GM23248 (cell line): ENCODE data around the gene HMGN3. TPM values are rescaled to one million over a fixed set of nuclear protein-coding genes. Genes with fewer than 3 reads are reported as not detected.

ENCODE experiments used
- DNase-seq: peaks from one replicate; pipeline ENCODE4 v3.0.0-alpha.2; 2015
- H2AFZ ChIP-seq: fragments of 200-600 bp; sonication (generic); 2 replicates; pipeline ENCODE4 v1.6.1; 2016; ENCODE audit warnings: antibody characterized with exemption
- H3F3A ChIP-seq: fragments of 200-600 bp; sonication (generic); 2 replicates; pipeline ENCODE4 v1.6.1; 2016; ENCODE audit warnings: mild to moderate bottlenecking, antibody characterized with exemption, mixed run types; ENCODE audit not compliant: insufficient read depth
- H3K27ac ChIP-seq: fragments of 200-600 bp; sonication (generic); 2 replicates; pipeline ENCODE4 v1.5.1; 2016; ENCODE audit warnings: mild to moderate bottlenecking
- H3K27me3 ChIP-seq: fragments of 200-600 bp; sonication (generic); replicated peaks from 2 replicates; pipeline ENCODE4 v1.6.1; 2016; ENCODE audit warnings: mild to moderate bottlenecking; ENCODE audit not compliant: insufficient read depth
- H3K36me3 ChIP-seq: fragments of 200-600 bp; sonication (generic); 2 replicates; pipeline ENCODE4 v1.6.1; 2016; ENCODE audit warnings: low read depth, mild to moderate bottlenecking
- H3K4me1 ChIP-seq: fragments of 200-600 bp; sonication (generic); 2 replicates; pipeline ENCODE4 v1.6.1; 2016; ENCODE audit warnings: mild to moderate bottlenecking; ENCODE audit not compliant: insufficient read depth
- H3K4me2 ChIP-seq: fragments of 200-600 bp; sonication (generic); one replicate; pipeline ENCODE4 v1.6.1; 2016; ENCODE audit warnings: mild to moderate bottlenecking; ENCODE audit not compliant: unreplicated experiment
- H3K4me3 ChIP-seq: fragments of 200-600 bp; sonication (generic); 2 replicates; pipeline ENCODE4 v1.5.1; 2016; ENCODE audit warnings: mild to moderate bottlenecking
- H3K79me2 ChIP-seq: fragments of 200-600 bp; sonication (generic); 2 replicates; pipeline ENCODE4 v1.6.1; 2016; ENCODE audit warnings: mild to moderate bottlenecking; ENCODE audit not compliant: insufficient read depth
- H3K9ac ChIP-seq: fragments of 200-600 bp; sonication (generic); 2 replicates; pipeline ENCODE4 v1.6.1; 2016; ENCODE audit warnings: mild to moderate bottlenecking
- H3K9me2 ChIP-seq: fragments of 200-600 bp; sonication (generic); 2 replicates; pipeline ENCODE4 v1.6.1; 2016; ENCODE audit warnings: mixed run types, mild to moderate bottlenecking, moderate library complexity; ENCODE audit not compliant: insufficient read depth
- H3K9me3 ChIP-seq: fragments of 200-600 bp; sonication (generic); one replicate; pipeline ENCODE4 v1.6.1; 2017; ENCODE audit warnings: low read depth
- H4K20me1 ChIP-seq: fragments of 200-600 bp; sonication (generic); 2 replicates; pipeline ENCODE4 v1.6.0; 2016; ENCODE audit not compliant: insufficient read depth
- EZH2 ChIP-seq: fragments of 200-600 bp; sonication (generic); IDR thresholded peaks from 2 replicates; pipeline ENCODE4 v1.6.1; 2018; ENCODE audit warnings: antibody characterized with exemption, mild to moderate bottlenecking; ENCODE audit not compliant: insufficient read depth, poor library complexity, severe bottlenecking
- EZH2phosphoT487 ChIP-seq: fragments of 200-600 bp; sonication (generic); IDR thresholded peaks from 2 replicates; pipeline ENCODE4 v1.6.1; 2018; ENCODE audit warnings: antibody characterized with exemption, moderate library complexity, mild to moderate bottlenecking, low read depth; ENCODE audit not compliant: insufficient read depth
- WGBS, 2 experiments: methylation state at CpG; one replicate each; pipeline ENCODE4 v1.1.6; 2015 to 2017; ENCODE audit warnings: low lambda C conversion rate in 2 of 2, low coverage in 1 of 2; ENCODE audit errors: missing lambda C conversion rate in 2 of 2; 5-methylcytosine and 5-hydroxymethylcytosine counted together
- in situ Hi-C: fragments of 300-500 bp; cut with MboI; formaldehyde crosslinking; loops from 2 replicates; pipeline ENCODE4 v1.15.0; 2020
- polyA plus RNA-seq: library from polyadenylated mRNA; unstranded; fragments of >200 nt; fragmentation: Nextera tagmentation; extraction: Ambion mirVana; gene quantifications from 2 replicates; pipeline ENCODE4 v1.2.1, GENCODE V29; 2016
- total RNA-seq: library from RNA; depleted of rRNA; stranded (reverse); fragments of >200 nt; shearing (Covaris generic); gene quantifications from 2 replicates; pipeline ENCODE4 v1.2.3, GENCODE V29; 2014

HMGN3 gene
- total and polyA plus RNA-seq, 2 experiments from 2014 or later = 17.6 to 84.4 TPM

DNA sequence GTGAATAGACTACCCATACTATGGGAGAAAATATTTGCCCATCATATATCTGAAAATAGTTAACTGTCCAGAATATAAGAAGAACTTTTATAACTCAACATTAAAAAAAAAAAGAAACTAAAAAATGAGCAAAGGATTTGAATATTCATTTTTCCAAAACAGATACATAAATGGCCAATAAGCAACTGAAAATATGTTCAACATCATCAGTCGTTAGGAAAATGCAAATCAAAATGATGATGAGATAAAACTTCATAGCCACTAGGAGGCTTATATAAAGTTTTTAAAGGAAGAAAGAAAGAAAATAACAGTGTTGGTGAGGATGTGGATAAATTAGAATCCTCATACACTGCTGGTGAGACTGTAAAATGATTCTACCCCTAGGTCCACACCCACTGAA is 32.6 kb upstream of the HMGN3 start:
- in situ Hi-C loops = no loop called here

DNA sequence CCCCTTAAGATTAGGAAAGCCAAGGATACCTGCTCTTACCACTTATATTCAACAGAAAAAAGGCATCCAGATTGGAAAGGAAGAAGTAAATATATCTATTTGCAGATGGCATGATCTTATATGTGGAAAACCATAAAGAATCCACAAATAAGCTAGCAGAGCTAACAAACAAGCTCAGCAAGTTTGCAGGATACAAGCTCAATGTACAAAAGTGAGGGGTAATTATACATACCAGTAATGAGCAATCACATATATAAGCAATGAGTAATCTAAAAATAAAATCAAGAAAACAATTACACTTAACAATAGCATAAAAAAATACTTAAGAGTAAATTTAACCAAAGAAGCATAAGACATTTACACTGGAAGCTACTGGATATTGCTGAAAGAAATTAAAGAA is 31.6 kb upstream of the HMGN3 start:
- Histone ChIP-seq H3F3A (peaks cover 5% of the 10 kb centered on the region; the same call in 1 of the 2 replicates), H3K9ac (no peak overlapping the region), H2AFZ (no peak overlapping the region), H3K4me3 (no peak overlapping the region), H3K9me3 (no peaks in the 10 kb centered on the region), H3K27me3 (no peaks in the 10 kb centered on the region), H3K79me2 (no peaks in the 10 kb centered on the region), H3K27ac (no peak overlapping the region), H3K9me2 (no peaks in the 10 kb centered on the region), H4K20me1 (no peaks in the 10 kb centered on the region), H3K36me3 (no peaks in the 10 kb centered on the region), H3K4me2 (no peak overlapping the region), H3K4me1 (peaks cover 11% of the 10 kb centered on the region)
- no peak for DNase-seq
- TF ChIP-seq EZH2phosphoT487 (no peak), EZH2 (no peak)
- in situ Hi-C loops = no loop called here

More for the DNA sequence above, 32.6 kb upstream of the HMGN3 start:
- H3K27ac ChIP-seq = no peak overlapping the region
- no peaks in the 10 kb centered on the region for H4K20me1 ChIP-seq
- no peaks in the 10 kb centered on the region for H3K9me3 ChIP-seq
- no peak overlapping the region for H3K9ac ChIP-seq
- no peaks in the 10 kb centered on the region for H3K27me3 ChIP-seq
- peaks cover 5% of the 10 kb centered on the region; the same call in 1 of the 2 replicates for H3F3A ChIP-seq
- no peaks in the 10 kb centered on the region for H3K9me2 ChIP-seq
- no peaks in the 10 kb centered on the region for H3K79me2 ChIP-seq
- DNase-seq = no peak
- H3K4me1 ChIP-seq = peaks cover 11% of the 10 kb centered on the region
- TF ChIP-seq EZH2 (no peak), EZH2phosphoT487 (no peak)
- H3K4me3 ChIP-seq = no peak overlapping the region
- WGBS, 2 experiments = 89 to 93% methylated on average over 1 of the region's 1 CpG
- H2AFZ ChIP-seq = no peak overlapping the region
- H3K4me2 ChIP-seq = no peak overlapping the region
- no peaks in the 10 kb centered on the region for H3K36me3 ChIP-seq

DNA sequence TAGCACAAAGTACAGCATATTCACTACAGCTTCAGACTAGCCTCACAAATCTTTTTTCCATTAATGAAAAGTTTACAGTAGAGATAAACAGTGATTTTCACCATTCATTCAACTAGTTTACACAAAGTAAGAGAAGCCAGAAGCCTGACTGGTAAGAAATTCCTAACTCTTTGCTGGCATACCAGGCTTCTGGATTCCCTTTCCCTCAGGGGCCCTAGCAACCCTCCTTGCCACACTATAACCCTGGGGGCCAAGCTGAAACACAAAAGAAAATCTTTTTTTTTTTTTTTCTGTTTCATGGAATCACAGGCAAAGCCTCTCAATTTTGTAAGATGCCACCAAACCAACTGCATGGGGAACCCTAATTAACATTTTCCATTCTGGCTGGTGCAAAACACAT is 28.9 kb upstream of the HMGN3 start:
- Histone ChIP-seq H3K4me2 (no peak overlapping the region), H3F3A (0 out of 2 replicates have a peak, but pooled peaks cover under 1% of the 10 kb centered on the region), H3K27ac (no peak overlapping the region), H3K79me2 (no peaks in the 10 kb centered on the region), H3K9me2 (no peaks in the 10 kb centered on the region), H3K9ac (no peak overlapping the region), H3K4me1 (no peaks in the 10 kb centered on the region), H2AFZ (no peak overlapping the region), H3K9me3 (no peaks in the 10 kb centered on the region), H3K36me3 (no peaks in the 10 kb centered on the region), H3K27me3 (no peaks in the 10 kb centered on the region), H4K20me1 (no peaks in the 10 kb centered on the region), H3K4me3 (no peak overlapping the region)
- in situ Hi-C loops = no loop called here
- TF ChIP-seq EZH2 = no peak
- TF ChIP-seq EZH2phosphoT487 = no peak
- no peak for DNase-seq

DNA sequence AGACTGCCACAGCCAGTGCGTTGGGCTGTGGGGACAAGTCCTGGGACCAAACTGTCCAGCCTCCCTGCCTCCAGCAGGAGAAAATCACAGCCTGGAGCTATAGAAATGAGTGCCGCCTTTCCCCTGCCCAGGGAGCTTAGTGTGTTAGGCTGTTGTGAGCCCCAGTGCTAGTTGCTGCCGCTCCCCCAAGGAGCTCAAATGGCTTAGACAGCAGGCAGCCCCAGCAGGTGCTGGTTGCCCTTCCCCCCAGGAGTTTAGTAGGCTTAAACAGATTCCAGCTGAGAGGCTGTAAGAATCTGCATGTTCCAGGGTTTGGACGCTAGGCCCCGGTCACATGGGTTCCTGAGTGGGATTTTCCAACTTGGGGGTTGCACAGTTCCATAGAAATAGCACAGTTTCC is 27.2 kb upstream of the HMGN3 start:
- TF ChIP-seq EZH2phosphoT487 (no peak), EZH2 (no peak)
- peaks cover 7% of the 10 kb centered on the region for H3K4me1 ChIP-seq
- H3F3A ChIP-seq = 0 out of 2 replicates have a peak, but pooled peaks cover 9% of the 10 kb centered on the region
- H3K27me3 ChIP-seq = no peaks in the 10 kb centered on the region
- 67 to 69% methylated on average over 5 of the region's 5 CpGs for WGBS, 2 experiments
- DNase-seq = no peak
- no peak overlapping the region for H3K27ac ChIP-seq
- H4K20me1 ChIP-seq = no peaks in the 10 kb centered on the region
- no peak overlapping the region for H3K4me3 ChIP-seq
- H3K9me2 ChIP-seq = no peaks in the 10 kb centered on the region
- no peaks in the 10 kb centered on the region for H3K79me2 ChIP-seq
- no peak overlapping the region for H3K9ac ChIP-seq
- H3K9me3 ChIP-seq = no peaks in the 10 kb centered on the region
- H3K36me3 ChIP-seq = no peaks in the 10 kb centered on the region
- H2AFZ ChIP-seq = no peak overlapping the region
- in situ Hi-C loops = no loop called here
- H3K4me2 ChIP-seq = no peak overlapping the region

DNA sequence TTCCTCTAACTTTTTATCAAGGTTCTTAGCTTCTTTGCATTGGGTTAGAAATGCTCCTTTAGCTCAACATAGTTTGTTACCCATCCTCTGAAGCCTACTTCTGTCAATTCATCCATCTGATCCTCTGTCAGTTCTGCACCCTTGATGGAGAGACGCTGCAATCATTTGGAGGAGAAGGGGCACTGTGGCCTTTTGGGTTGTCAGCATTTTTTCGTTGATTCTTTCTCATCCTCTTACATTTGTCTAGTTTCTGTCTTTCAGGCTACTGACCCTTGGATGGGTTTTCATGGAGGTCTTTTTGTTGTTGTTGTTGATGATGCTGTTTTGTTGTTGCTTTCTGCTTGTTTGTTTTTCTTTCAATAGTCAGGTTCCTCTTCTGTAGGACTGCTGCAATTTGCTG is 26.3 kb upstream of the HMGN3 start:
- H3K9me3 ChIP-seq = no peaks in the 10 kb centered on the region
- no peak overlapping the region for H3K4me2 ChIP-seq
- no peaks in the 10 kb centered on the region for H3K79me2 ChIP-seq
- DNase-seq = no peak
- in situ Hi-C loops = no loop called here
- WGBS, 2 experiments = 48 to 64% methylated on average over 2 of the region's 2 CpGs
- H3F3A ChIP-seq = 0 out of 2 replicates have a peak, but pooled peaks cover 9% of the 10 kb centered on the region
- no peak overlapping the region for H3K9ac ChIP-seq
- H3K27ac ChIP-seq = no peak overlapping the region
- H3K9me2 ChIP-seq = no peaks in the 10 kb centered on the region
- H3K4me3 ChIP-seq = no peak overlapping the region
- H4K20me1 ChIP-seq = no peaks in the 10 kb centered on the region
- TF ChIP-seq EZH2phosphoT487 (no peak), EZH2 (no peak)
- no peaks in the 10 kb centered on the region for H3K36me3 ChIP-seq
- H3K27me3 ChIP-seq = no peaks in the 10 kb centered on the region
- H3K4me1 ChIP-seq = peaks cover 7% of the 10 kb centered on the region
- no peak overlapping the region for H2AFZ ChIP-seq
